ENCODE results near the gene DENND4A.
"Not testable (repeated sequence)": the region's sequence is repeated elsewhere in the genome, so short reads cannot be mapped to it uniquely, and the experiment has no call there.

DENND4A gene

GRCh38 chr15:65787260-65787659 is 4.8 kb downstream of the DENND4A start:
- DNase-seq = no peak

- DNase-seq = no peak
Observed at GRCh38 chr15:65785151-65785550, 6.9 kb downstream of the DENND4A start.

GRCh38 chr15:65783872-65784271 is 8.2 kb downstream of the DENND4A start:
- no peak for DNase-seq

- no peak for DNase-seq
Observed at GRCh38 chr15:65782096-65782495, 10.0 kb downstream of the DENND4A start.

- not testable (repeated sequence) for DNase-seq
Observed at GRCh38 chr15:65778701-65779100, 13.4 kb downstream of the DENND4A start.

- DNase-seq = no peak
Observed at GRCh38 chr15:65778269-65778668, 13.8 kb downstream of the DENND4A start.

GRCh38 chr15:65777843-65778242 is 14.2 kb downstream of the DENND4A start:
- no peak for DNase-seq

GRCh38 chr15:65777053-65777452 is 15.0 kb downstream of the DENND4A start:
- DNase-seq = no peak

GRCh38 chr15:65773386-65774111 is 18.5 kb downstream of the DENND4A start:
- DNase-seq = no peak

GRCh38 chr15:65772930-65773329 is 19.2 kb downstream of the DENND4A start:
- no peak for DNase-seq

GRCh38 chr15:65771870-65772269 is 20.2 kb downstream of the DENND4A start:
- DNase-seq = no peak

- no peak for DNase-seq
Observed at GRCh38 chr15:65769482-65769881, 22.6 kb downstream of the DENND4A start.

GRCh38 chr15:65767895-65768294 is 24.2 kb downstream of the DENND4A start:
- peak in 1 of 2 experiments; percentile 34 for DNase-seq

- DNase-seq = no peak
Observed at GRCh38 chr15:65767264-65767595, 24.9 kb downstream of the DENND4A start.

- no peak for DNase-seq
Observed at GRCh38 chr15:65766422-65767263, 25.4 kb downstream of the DENND4A start.

- no peak for DNase-seq
Observed at GRCh38 chr15:65765106-65765505, 27.0 kb downstream of the DENND4A start.

- no peak for DNase-seq
Observed at GRCh38 chr15:65762914-65763787, 28.9 kb downstream of the DENND4A start.

- no peak for DNase-seq
Observed at GRCh38 chr15:65762399-65762798, 29.7 kb downstream of the DENND4A start.

- DNase-seq = no peak
Observed at GRCh38 chr15:65761210-65761926, 30.7 kb downstream of the DENND4A start.

GRCh38 chr15:65759441-65759840 is 32.7 kb downstream of the DENND4A start:
- DNase-seq = no peak

- no peak for DNase-seq
Observed at GRCh38 chr15:65758242-65758641, 33.9 kb downstream of the DENND4A start.

- DNase-seq = no peak
Observed at GRCh38 chr15:65757256-65757655, 34.8 kb downstream of the DENND4A start.
